ENCODE data around the gene SORCS2.

The SORCS2 gene

DNA sequence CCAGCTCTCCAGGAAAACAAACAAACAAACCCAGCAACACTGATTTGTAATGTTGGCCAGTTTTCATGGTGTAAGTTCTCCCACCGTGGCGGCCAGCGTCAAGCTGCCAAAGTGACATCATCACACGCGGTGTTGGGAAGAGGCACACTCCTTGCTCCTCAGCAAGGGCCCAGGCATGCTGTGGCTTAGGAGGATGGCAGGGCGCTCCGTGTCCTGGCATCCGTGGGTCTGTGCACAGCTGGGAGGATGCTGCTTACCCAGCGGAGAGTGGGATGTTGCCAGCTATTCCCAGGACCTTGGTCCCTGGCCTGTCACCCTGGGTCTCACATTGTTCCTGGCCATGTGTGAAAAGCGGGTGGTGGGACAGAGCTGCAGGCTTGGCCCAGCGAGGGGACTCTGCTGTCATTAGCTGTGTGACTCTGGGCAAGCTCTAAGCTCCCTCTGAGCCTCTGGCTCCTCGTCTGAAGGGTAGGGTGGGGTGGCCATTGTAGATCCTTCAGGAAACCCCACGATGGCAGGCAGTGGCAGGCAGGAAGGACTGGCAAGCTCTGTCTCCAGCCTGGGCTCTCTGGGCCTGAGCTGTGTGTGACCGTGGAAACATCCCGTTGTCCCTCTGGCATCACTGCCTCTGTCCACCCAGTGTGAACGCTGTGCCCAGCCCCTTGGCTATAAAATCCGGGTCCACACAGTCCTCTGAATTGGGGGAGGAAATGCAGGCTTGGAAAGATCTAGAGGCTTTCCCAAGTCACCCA is 231.6 kb downstream of the SORCS2 start:
- no peak for DNase-seq (ENCODE audit: extremely low read depth, low read depth)
- TF ChIP-seq CTCF (IDR thresholded peaks at IDR 0.05; ENCODE audit: low read depth, low read length), result no peak

DNA sequence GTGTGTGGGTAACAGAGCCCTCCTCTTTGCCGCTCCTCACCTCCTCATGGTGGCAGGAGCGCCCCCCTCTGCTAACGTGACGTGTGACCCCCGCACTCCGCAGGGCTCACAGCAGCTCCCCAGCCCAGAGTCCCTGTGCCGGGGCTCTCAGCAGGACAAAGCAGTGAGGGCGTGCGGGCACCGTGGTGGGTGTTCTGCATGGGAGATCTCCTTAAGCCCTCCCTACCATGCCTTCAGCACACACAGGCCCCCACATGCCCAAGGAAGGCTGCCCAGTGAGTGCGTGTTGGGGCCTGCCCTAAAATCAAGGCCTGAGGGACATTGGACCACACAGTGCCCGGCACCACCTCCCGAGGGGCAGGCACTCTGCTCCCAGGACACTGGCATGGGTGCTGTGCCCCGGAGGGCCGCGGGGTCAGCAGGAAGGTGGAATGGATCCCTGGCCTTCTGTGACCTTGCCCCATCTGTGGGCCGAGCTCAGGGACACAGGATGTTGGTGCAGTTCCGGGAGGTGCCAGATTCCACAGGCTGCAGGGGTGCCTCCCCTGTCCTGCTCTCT is 232.3 kb downstream of the SORCS2 start:
- no peak for TF ChIP-seq CTCF (IDR thresholded peaks at IDR 0.05; ENCODE audit: low read depth, low read length)
- DNase-seq (ENCODE audit: extremely low read depth, low read depth), result no peak

DNA sequence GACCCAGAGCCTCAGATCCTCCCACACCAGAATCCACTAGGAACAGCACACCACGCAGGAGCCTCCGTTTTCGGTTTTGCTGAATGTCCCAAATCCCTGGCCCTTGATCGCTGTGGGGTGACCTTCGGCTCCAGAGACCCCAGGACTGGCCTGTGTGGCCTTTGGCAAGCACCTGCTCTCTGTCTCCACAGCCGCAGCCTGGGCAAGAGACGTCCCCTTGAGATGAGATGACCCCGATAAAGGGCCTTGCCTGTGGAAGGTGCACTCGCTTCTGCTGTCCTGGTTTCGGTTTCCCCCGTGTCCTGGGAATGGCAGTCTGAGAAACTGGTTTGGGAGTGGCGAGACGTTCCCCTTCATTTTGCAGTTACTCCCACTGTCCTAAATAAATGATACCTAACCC is 232.8 kb downstream of the SORCS2 start:
- DNase-seq (ENCODE audit: extremely low read depth, low read depth), result no peak
- TF ChIP-seq CTCF (IDR thresholded peaks at IDR 0.05; ENCODE audit: low read depth, low read length), result no peak

DNA sequence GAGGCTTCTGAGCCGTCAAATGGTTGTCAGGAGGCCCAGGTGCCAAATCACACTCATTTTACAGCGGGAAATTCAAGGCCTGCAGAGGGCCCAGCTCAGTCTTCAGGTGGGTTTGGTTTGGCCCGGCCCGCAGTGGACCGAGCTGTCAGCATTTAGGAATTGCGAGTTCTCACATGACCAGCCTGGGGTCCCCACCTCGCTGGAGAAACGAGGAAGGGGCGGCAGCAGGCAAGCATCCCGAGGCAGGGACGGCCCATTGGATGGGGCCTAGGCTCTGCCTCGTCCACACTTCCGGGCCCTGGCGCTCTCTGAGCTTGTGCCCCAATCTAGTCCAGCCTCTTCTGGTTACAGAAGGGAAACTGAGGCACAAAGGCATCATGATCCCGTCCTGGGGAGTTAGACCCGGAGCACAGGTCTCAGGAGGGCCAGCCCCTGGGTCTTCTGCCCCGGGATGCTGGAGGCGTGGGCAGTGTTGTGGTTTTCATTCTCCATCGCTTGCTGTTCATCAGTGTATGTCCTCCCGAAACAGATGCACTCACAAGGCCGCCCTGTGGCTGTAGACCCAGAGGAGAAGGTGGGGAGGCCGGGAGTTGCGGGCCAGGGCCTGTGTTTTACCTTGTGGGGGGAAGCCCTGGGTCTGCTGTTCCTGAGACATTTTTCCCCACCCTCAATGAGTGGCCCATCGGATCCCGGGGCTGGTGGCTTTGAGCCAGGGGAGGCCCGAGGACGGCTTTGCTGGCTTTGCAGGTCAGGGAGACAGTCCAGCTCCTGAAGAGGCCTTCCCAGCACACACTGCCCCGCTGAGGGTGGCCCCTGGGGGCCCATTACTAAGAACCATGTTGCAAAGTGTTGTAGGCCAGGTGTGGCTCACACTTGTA is 233.5 kb downstream of the SORCS2 start:
- DNase-seq (ENCODE audit: extremely low read depth, low read depth), result no peak
- TF ChIP-seq CTCF (IDR thresholded peaks at IDR 0.05; ENCODE audit: low read depth, low read length), result no peak

DNA sequence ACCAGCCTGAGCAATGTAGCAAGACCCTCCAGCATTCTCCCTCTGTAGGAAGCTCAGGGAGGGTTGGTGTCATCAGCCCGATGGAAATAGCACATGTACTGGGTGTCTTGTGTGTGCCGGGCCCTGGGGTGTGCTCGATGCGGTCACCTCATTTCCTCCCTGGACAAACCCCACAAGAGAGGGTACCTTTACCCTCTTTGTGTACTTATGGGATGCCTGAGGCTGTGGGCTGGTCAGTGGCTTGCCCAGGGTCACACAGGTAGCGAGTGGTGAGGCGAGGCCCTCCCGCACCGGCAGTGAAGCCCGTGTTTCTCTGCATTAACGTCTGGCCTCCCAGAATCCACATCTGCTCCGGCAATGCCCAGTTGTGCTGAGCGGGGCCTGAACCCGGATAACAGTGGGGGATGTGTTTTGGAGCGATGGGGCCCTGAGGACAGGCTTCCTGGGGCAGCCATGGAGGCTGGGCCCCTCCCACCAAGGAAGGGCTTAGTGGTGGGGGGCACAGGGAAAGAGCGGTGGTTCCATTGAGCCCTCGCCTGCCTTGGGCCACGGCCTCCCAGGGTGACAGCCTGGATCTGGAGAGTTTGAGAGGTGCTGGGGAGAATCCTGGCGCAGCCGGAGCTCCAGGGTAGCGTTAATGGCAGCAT is 234.3 kb downstream of the SORCS2 start:
- TF ChIP-seq CTCF (IDR thresholded peaks at IDR 0.05; ENCODE audit: low read depth, low read length), result no peak
- no peak for DNase-seq (ENCODE audit: extremely low read depth, low read depth)

DNA sequence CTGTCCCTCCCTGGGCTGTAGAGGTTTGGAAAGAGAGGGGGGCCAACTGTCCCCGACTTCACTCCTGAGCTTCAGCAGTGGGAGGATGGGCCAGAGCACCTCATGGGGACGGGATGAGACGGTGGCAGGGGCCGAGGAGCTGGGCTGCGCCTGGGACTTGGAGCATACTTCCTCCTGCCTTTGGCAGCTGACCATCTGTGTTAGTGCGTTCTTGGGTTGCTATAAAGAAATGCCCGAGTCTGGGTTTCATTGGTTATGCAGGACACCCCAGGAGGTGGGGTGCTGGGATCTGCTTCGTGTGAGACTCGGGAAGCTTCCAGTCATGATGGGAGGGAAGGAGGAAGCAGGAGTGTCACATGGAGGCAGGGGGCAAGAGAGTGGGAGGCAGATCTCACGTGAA is 235.0 kb downstream of the SORCS2 start:
- no peak for DNase-seq (ENCODE audit: extremely low read depth, low read depth)
- no peak for TF ChIP-seq CTCF (IDR thresholded peaks at IDR 0.05; ENCODE audit: low read depth, low read length)

All from AG09319 (cell line).